Left ventricle myocardium inferior (tissue), 1 donor: Measurements from ENCODE around the gene ZNF892. TPM values are rescaled to one million over a fixed set of nuclear protein-coding genes. Genes with fewer than 3 reads are reported as not detected.
A peak's percentile ranks its signal among the peaks of the same experiment; 100 is the strongest.
"Not testable (repeated sequence)": the region's sequence is repeated elsewhere in the genome, so short reads cannot be mapped to it uniquely, and the experiment has no call there.

Source experiments
- DNase-seq: peaks from one replicate; pipeline ENCODE4 v3.0.0-alpha.2; 2020
- H3K27ac ChIP-seq: fragments of 200-600 bp; replicated peaks from 2 replicates; pipeline ENCODE4 v1.8.0; 2021
- H3K27me3 ChIP-seq: fragments of 200-600 bp; 2 replicates; pipeline ENCODE4 v1.8.0; 2021; ENCODE audit warnings: low read depth
- H3K36me3 ChIP-seq: fragments of 200-600 bp; 2 replicates; pipeline ENCODE4 v1.8.0; 2021
- H3K4me1 ChIP-seq: fragments of 200-600 bp; 2 replicates; pipeline ENCODE4 v1.8.0; 2021
- H3K4me3 ChIP-seq: fragments of 200-600 bp; 2 replicates; pipeline ENCODE4 v1.8.0; 2021; ENCODE audit warnings: mild to moderate bottlenecking, moderate library complexity
- H3K9me3 ChIP-seq: fragments of 200-600 bp; replicated peaks from 2 replicates; pipeline ENCODE4 v1.8.0; 2021
- CTCF ChIP-seq: fragments of 200-600 bp; IDR thresholded peaks from 2 replicates; pipeline ENCODE4 v1.8.0; 2021; ENCODE audit warnings: antibody characterized with exemption, mild to moderate bottlenecking, borderline replicate concordance
- intact Hi-C: fragments of 100-400 bp; cut with micrococcal nuclease; formaldehyde crosslinking; loops from one replicate; pipeline ENCODE4 v1.11.0; 2022
- total RNA-seq: library from RNA; stranded (reverse); fragmentation: NEBNext Ultra II Directional; extraction: Animal tissue kit (Norgen Biotek cat#: 25700); gene quantifications from one replicate; pipeline ENCODE4 v1.2.1, GENCODE V29; 2021
- donor health status: DM: no; HTN: yes; CAD: no; lungs with severe emphysema.

Gene ZNF892
- total RNA-seq, 1 donor from 2014 or later: 4.0 TPM

GRCh38 chr2:95181774-95182173 lies 25.5 kb upstream of the ZNF892 start:
- H3K27me3 ChIP-seq: no peaks in the 10 kb centered on the region
- no peak for DNase-seq
- no peak for TF ChIP-seq CTCF

GRCh38 chr2:95185197-95185596 lies 22.1 kb upstream of the ZNF892 start:
- H3K4me1 ChIP-seq: no peaks in the 10 kb centered on the region
- no peak overlapping the region for H3K27ac ChIP-seq
- no peak overlapping the region for H3K4me3 ChIP-seq
- H3K9me3 ChIP-seq: peaks cover 30% of the 10 kb centered on the region
- no peak for TF ChIP-seq CTCF
- no peaks in the 10 kb centered on the region for H3K27me3 ChIP-seq
- DNase-seq: no peak
- H3K36me3 ChIP-seq: peaks cover 32% of the 10 kb centered on the region
- intact Hi-C loops: no loop called here

More at GRCh38 chr2:95181774-95182173, 25.5 kb upstream of the ZNF892 start:
- no peak overlapping the region for H3K27ac ChIP-seq
- peaks cover 61% of the 10 kb centered on the region for H3K36me3 ChIP-seq
- H3K9me3 ChIP-seq: peaks cover 30% of the 10 kb centered on the region
- intact Hi-C loops: no loop called here
- H3K4me3 ChIP-seq: no peak overlapping the region
- H3K4me1 ChIP-seq: peaks cover 10% of the 10 kb centered on the region

- no peak for DNase-seq
- no peak overlapping the region for H3K27ac ChIP-seq
- peaks cover 22% of the 10 kb centered on the region for H3K9me3 ChIP-seq
- peaks cover 24% of the 10 kb centered on the region for H3K36me3 ChIP-seq
- no peaks in the 10 kb centered on the region for H3K27me3 ChIP-seq
- intact Hi-C loops: no loop called here
- no peaks in the 10 kb centered on the region for H3K4me1 ChIP-seq
- TF ChIP-seq CTCF: no peak
- H3K4me3 ChIP-seq: no peak overlapping the region
These were observed 21.3 kb upstream of the ZNF892 start for GRCh38 chr2:95185973-95186372.

GRCh38 chr2:95192956-95193355 lies 14.4 kb upstream of the ZNF892 start:
- H3K27ac ChIP-seq, intact Hi-C loops, H3K36me3 ChIP-seq, H3K4me1 ChIP-seq, H3K27me3 ChIP-seq, H3K4me3 ChIP-seq, H3K9me3 ChIP-seq: not testable (repeated sequence)
- DNase-seq: peak; percentile 62
- TF ChIP-seq CTCF: peak; percentile 73

GRCh38 chr2:95203911-95204310 lies 3.4 kb upstream of the ZNF892 start:
- Histone ChIP-seq H3K36me3 (peaks cover 7% of the 10 kb centered on the region), H3K4me1 (peaks cover 28% of the 10 kb centered on the region), H3K27me3 (no peaks in the 10 kb centered on the region), H3K4me3 (no peak overlapping the region), H3K9me3 (peaks cover under 1% of the 10 kb centered on the region), H3K27ac (no peak overlapping the region)
- no peak for TF ChIP-seq CTCF
- no peak for DNase-seq
- intact Hi-C loops: no loop called here

- intact Hi-C loops: no loop called here
- Histone ChIP-seq H3K27ac (no peak overlapping the region), H3K4me3 (no peak overlapping the region), H3K27me3 (no peaks in the 10 kb centered on the region), H3K36me3 (peaks cover 12% of the 10 kb centered on the region), H3K9me3 (peaks cover 5% of the 10 kb centered on the region), H3K4me1 (peaks cover 28% of the 10 kb centered on the region)
- no peak for TF ChIP-seq CTCF
- DNase-seq: no peak
These were observed 2.9 kb upstream of the ZNF892 start for GRCh38 chr2:95204396-95204795.
